Uterus (tissue), 4 donors: ENCODE measurements around the gene SMAD1. TPM values are rescaled to one million over a fixed set of nuclear protein-coding genes. Genes with fewer than 3 reads are reported as not detected.

Experiments used
- DNase-seq, 2 donors: peaks; one replicate each; pipeline ENCODE4 v3.0.0-alpha.2; 2019 to 2020
- H3K27ac ChIP-seq, 2 donors: fragments of 200-600 bp; sonication (generic); 1 replicate in 1 of 2; 2 replicates in 1 of 2; pipeline ENCODE4 v1.5.1; 2016 to 2018
- H3K27me3 ChIP-seq, 2 donors: fragments of 200-600 bp; sonication (generic); one replicate each; pipeline ENCODE4 v1.5.1; 2018 to 2019; ENCODE audit warnings: control low read depth in 1 of 2
- H3K36me3 ChIP-seq, 2 donors: fragments of 200-600 bp; sonication (generic); one replicate each; pipeline ENCODE4 v1.5.1; 2019; ENCODE audit warnings: control low read depth in 1 of 2
- H3K4me1 ChIP-seq, 2 donors: fragments of 200-600 bp; sonication (generic); one replicate each; pipeline ENCODE4 v1.5.1; 2018 to 2019; ENCODE audit warnings: control low read depth in 1 of 2
- H3K4me3 ChIP-seq, 2 donors: fragments of 200-600 bp; sonication (generic); 1 replicate in 1 of 2; 2 replicates in 1 of 2; pipeline ENCODE4 v1.5.1; 2018 to 2019; ENCODE audit warnings: mild to moderate bottlenecking in 1 of 2
- H3K9me3 ChIP-seq, 2 donors: fragments of 200-600 bp; sonication (generic); one replicate each; pipeline ENCODE4 v1.5.1; 2019; ENCODE audit warnings: control low read depth in 1 of 2
- POLR2A ChIP-seq, 2 donors: fragments of 450-650 bp; IDR thresholded peaks; one replicate each; pipeline ENCODE4 v1.6.1; 2016; ENCODE audit warnings: antibody characterized with exemption in 2 of 2, mild to moderate bottlenecking in 1 of 2, moderate library complexity in 1 of 2
- intact Hi-C: fragments of 100-400 bp; cut with DNase I; formaldehyde crosslinking; loops from one replicate; pipeline ENCODE4 v1.15.1; 2023; ENCODE audit warnings: low total_unique reads
- total RNA-seq, 4 donors: library from RNA; depleted of rRNA in 3 of 4; stranded (reverse); fragments of >200 nt in 3 of 4; gene quantifications; one replicate each; pipeline versions ENCODE4 v1.1.0 to v1.2.4, GENCODE V29; 2014 to 2023
- TF ChIP-seq, protein P1 (sequence below), 4 experiments: fragments of 200-600 bp in 2 of 4; fragments of 450-650 bp in 2 of 4; sonication (generic) in 2 of 4; IDR thresholded peaks; one replicate each; pipeline ENCODE4 v1.5.1; 2016 to 2019; ENCODE audit warnings: antibody characterized with exemption in 4 of 4, mild to moderate bottlenecking in 2 of 4, moderate library complexity in 1 of 4
- donor health status: DM: yes; HTN: yes; CAD: no.

SMAD1 gene
- total RNA-seq, 4 donors from 2014 or later, result 29.1 to 81.4 (median 54.3) TPM

DNA sequence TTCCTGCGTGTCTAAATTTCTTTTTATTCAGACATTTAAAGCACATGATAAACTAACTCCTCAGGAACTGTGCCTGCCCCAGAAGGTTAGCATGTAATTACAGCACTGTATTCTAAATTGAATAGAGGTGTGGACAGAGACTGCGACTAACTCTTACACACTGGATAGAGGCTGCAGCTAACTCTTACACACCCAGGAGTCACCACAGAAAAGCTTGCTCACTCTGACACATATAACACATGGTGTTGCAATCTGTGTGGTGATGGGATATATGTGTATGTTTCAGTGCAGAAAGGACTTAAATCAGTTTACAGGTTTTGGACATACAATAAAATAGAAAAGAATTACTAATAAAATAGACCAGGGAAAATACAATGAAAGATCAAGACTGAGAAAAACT is 41.5 kb downstream of the SMAD1 start:
- Histone ChIP-seq H3K4me3 (no peak overlapping the region), H3K36me3 (no peaks in the 10 kb centered on the region), H3K27me3 (no peaks in the 10 kb centered on the region), H3K27ac (no peak overlapping the region), H3K9me3 (no peaks in the 10 kb centered on the region), H3K4me1 (peaks cover 0 to 7% of the 10 kb centered on the region in 2 donors)
- intact Hi-C loops, result no loop called here
- TF ChIP-seq POLR2A (IDR thresholded peaks at IDR 0.05), result no peak
- DNase-seq, result no peak

DNA sequence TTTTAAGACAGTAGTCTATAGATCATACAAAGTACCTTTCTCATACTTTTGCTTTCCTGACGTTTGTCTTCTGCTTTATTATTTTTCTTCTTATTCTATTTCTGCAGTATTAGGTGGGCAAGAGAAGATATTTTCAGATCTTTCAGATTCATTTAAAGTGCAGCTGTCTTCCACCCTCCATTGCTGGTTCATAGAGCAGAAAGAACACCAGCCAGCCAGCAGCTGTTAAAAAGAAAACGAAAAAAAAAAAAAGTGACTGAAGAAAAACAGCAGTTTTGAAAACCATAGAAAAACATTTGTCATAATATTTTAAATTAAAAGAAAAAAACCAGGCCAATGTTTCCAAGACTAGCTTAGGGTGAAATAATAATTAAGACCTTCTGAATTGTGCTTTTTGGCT is 42.9 kb downstream of the SMAD1 start:
- intact Hi-C loops, result no loop called here
- no peak for DNase-seq
- H3K36me3 ChIP-seq, result no peaks in the 10 kb centered on the region
- peaks cover 0 to 7% of the 10 kb centered on the region in 2 donors for H3K4me1 ChIP-seq
- H3K27ac ChIP-seq, result peak overlapping the region; percentile 18 to 48
- H3K27me3 ChIP-seq, result no peaks in the 10 kb centered on the region
- no peak overlapping the region for H3K4me3 ChIP-seq
- H3K9me3 ChIP-seq, result no peaks in the 10 kb centered on the region
- TF ChIP-seq, protein P1, sequence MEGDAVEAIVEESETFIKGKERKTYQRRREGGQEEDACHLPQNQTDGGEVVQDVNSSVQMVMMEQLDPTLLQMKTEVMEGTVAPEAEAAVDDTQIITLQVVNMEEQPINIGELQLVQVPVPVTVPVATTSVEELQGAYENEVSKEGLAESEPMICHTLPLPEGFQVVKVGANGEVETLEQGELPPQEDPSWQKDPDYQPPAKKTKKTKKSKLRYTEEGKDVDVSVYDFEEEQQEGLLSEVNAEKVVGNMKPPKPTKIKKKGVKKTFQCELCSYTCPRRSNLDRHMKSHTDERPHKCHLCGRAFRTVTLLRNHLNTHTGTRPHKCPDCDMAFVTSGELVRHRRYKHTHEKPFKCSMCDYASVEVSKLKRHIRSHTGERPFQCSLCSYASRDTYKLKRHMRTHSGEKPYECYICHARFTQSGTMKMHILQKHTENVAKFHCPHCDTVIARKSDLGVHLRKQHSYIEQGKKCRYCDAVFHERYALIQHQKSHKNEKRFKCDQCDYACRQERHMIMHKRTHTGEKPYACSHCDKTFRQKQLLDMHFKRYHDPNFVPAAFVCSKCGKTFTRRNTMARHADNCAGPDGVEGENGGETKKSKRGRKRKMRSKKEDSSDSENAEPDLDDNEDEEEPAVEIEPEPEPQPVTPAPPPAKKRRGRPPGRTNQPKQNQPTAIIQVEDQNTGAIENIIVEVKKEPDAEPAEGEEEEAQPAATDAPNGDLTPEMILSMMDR (IDR thresholded peaks at IDR 0.05), result no peak
- no peak for TF ChIP-seq POLR2A (IDR thresholded peaks at IDR 0.05)

DNA sequence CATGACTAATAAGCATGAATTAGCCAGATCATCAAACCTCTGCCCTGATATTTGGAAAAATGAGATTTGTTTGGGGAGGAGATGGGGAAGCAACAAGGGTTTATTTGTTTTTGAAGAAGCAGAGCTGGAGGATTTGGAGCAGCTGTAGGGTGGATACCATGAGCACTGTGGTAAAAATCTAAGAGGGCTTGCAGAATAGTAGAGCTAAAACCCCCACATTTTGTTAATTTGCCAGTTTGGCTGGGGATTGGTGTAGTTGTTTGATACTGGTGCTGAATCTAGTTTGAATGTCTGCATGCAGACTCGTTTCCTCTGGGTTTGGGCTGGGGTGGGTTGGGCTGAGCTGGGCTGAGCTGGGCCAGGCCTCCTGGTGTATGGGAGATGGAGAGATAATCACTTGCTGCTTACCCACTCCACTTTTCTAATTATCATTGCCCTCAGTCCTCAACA is 43.7 kb downstream of the SMAD1 start:
- Histone ChIP-seq H3K27ac (peak overlapping the region; percentile 18 to 48), H3K4me1 (peaks cover 0 to 7% of the 10 kb centered on the region in 2 donors), H3K4me3 (peak overlapping the region in 1 of 2 donors; percentile 7), H3K27me3 (no peaks in the 10 kb centered on the region), H3K36me3 (no peaks in the 10 kb centered on the region), H3K9me3 (no peaks in the 10 kb centered on the region)
- no peak for TF ChIP-seq POLR2A (IDR thresholded peaks at IDR 0.05)
- intact Hi-C loops, result no loop called here
- no peak for DNase-seq

DNA sequence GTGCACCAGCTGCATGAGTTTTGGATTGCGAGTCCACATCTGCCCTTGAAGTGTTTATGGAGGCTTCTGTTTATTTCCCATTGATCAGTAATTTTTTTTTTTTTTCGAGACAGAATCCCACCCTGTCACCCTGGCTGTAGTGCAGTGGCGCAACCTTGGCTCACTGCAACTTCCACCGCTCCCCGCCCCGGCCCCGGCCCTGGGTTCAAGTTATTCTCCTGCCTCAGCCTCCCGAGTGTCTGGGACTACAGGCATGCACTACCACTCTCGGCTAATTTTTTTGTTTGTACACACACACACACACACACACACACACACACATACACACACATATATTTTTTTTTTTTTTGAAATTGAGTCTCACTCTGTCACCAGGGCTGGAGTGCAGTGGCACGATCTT is 46.1 kb downstream of the SMAD1 start:
- H3K4me1 ChIP-seq, result peaks cover 0 to 7% of the 10 kb centered on the region in 2 donors

DNA sequence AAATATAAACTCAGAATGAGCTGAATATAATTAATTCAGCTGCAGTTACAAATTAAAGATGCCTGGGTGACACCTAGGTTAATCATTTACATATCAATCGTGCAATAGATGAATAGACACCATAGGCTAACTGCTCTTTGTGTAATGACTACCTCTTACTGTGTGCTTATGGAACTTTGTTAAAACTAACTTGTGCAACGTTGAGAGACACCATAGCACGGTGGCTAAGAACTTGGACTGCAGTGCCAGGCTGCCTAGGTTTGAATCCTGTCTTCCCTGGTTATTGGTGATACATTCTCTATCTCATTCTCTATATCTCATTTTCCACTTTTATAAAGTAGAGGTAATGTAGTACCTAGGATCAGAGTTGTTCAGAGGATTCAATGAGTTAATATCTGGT is 46.9 kb downstream of the SMAD1 start:
- intact Hi-C loops, result no loop called here
- no peak overlapping the region for H3K4me3 ChIP-seq
- H3K27me3 ChIP-seq, result no peaks in the 10 kb centered on the region
- H3K27ac ChIP-seq, result no peak overlapping the region
- DNase-seq, result no peak
- TF ChIP-seq, protein P1 (IDR thresholded peaks at IDR 0.05), result no peak
- TF ChIP-seq POLR2A (IDR thresholded peaks at IDR 0.05), result no peak
- H3K36me3 ChIP-seq, result no peaks in the 10 kb centered on the region
- peaks cover 0 to 7% of the 10 kb centered on the region in 2 donors for H3K4me1 ChIP-seq
- no peaks in the 10 kb centered on the region for H3K9me3 ChIP-seq

More for the DNA sequence above, 46.1 kb downstream of the SMAD1 start:
- DNase-seq, result no peak
- intact Hi-C loops, result no loop called here
- Histone ChIP-seq H3K4me3 (no peak overlapping the region), H3K36me3 (no peaks in the 10 kb centered on the region), H3K27me3 (no peaks in the 10 kb centered on the region), H3K9me3 (no peaks in the 10 kb centered on the region), H3K27ac (no peak overlapping the region)
- TF ChIP-seq, protein P1 (IDR thresholded peaks at IDR 0.05), result no peak
- no peak for TF ChIP-seq POLR2A (IDR thresholded peaks at IDR 0.05)

DNA sequence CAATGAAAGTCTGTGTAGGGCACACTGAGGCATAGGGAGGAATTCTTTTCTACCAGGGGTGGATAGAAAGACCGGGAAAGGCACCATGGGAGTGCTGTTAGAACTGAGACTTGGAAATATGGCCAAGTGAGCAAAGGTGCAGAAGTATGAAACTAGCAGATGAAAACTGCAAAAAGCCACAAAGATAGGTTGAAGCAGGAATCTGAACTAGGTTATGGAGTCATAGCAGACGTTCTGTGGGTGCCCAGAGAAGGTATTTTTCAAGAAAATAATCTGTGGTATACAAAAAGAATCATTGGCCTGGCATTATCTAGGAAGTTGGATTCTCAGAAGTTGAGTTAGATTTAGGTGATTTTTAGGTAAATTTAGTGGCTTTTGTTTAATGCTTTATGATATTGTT is 48.5 kb downstream of the SMAD1 start:
- Histone ChIP-seq H3K36me3 (no peaks in the 10 kb centered on the region), H3K27ac (no peak overlapping the region), H3K4me1 (no peaks in the 10 kb centered on the region), H3K9me3 (no peaks in the 10 kb centered on the region), H3K27me3 (no peaks in the 10 kb centered on the region), H3K4me3 (no peak overlapping the region)
- intact Hi-C loops, result no loop called here
- TF ChIP-seq POLR2A (IDR thresholded peaks at IDR 0.05), result no peak
- TF ChIP-seq, protein P1 (IDR thresholded peaks at IDR 0.05), result no peak
- DNase-seq, result no peak
